HepG2 (cell line): ENCODE results near the gene BUD23. TPM values are rescaled to one million over a fixed set of nuclear protein-coding genes. Genes with fewer than 3 reads are reported as not detected.
A peak's percentile ranks its signal among the peaks of the same experiment; 100 is the strongest.

Source experiments
- CBX5 ChIP-seq: sonication (generic); formaldehyde crosslinking; IDR thresholded peaks from 2 replicates; pipeline ENCODE4 v1.4.0; 2020; ENCODE audit warnings: missing genetic modification reagents, borderline replicate concordance
- CSRNP1 ChIP-seq: sonication (generic); formaldehyde crosslinking; IDR thresholded peaks from 2 replicates; pipeline ENCODE4 v1.8.1; 2023; ENCODE audit warnings: mild to moderate bottlenecking, missing genetic modification reagents
- EED ChIP-seq: sonication (generic); formaldehyde crosslinking; IDR thresholded peaks from 2 replicates; pipeline ENCODE4 v1.5.0; 2020; ENCODE audit warnings: mild to moderate bottlenecking, missing genetic modification reagents
- NR2C2 ChIP-seq: sonication (generic); formaldehyde crosslinking; IDR thresholded peaks from 2 replicates; pipeline ENCODE4 v1.4.0; 2020; ENCODE audit warnings: missing genetic modification reagents, mild to moderate bottlenecking, moderate library complexity, borderline replicate concordance
- SP140L ChIP-seq: sonication (generic); formaldehyde crosslinking; IDR thresholded peaks from 2 replicates; pipeline ENCODE4 v1.4.0; 2020; ENCODE audit warnings: missing genetic modification reagents, borderline replicate concordance
- ZBTB7B ChIP-seq: sonication (generic); formaldehyde crosslinking; IDR thresholded peaks from 2 replicates; pipeline ENCODE4 v1.4.0; 2020; ENCODE audit warnings: missing genetic modification reagents
- ZNF570 ChIP-seq: sonication (generic); formaldehyde crosslinking; IDR thresholded peaks from 2 replicates; pipeline ENCODE4 v1.4.0; 2020; ENCODE audit warnings: mild to moderate bottlenecking, missing genetic modification reagents, borderline replicate concordance
- ZZZ3 ChIP-seq: sonication (generic); formaldehyde crosslinking; IDR thresholded peaks from 2 replicates; pipeline ENCODE4 v1.4.0; 2020; ENCODE audit warnings: missing genetic modification reagents, mild to moderate bottlenecking, borderline replicate concordance
- polyA plus RNA-seq, 8 experiments: library from polyadenylated mRNA; depleted of rRNA in 3 of 8; stranded (reverse) in 7 of 8; unstranded in 1 of 8; fragments of >200 nt; fragmentation: Illumina TruSeq in 4 of 8; extraction: Trizol in 4 of 8; gene quantifications; 2 replicates each; pipeline versions ENCODE4 v1.2.1 to v1.2.3, GENCODE V29; 2011 to 2016; ENCODE audit warnings: low read depth in 4 of 8, missing spikeins in 1 of 8, mixed read lengths in 1 of 8; ENCODE audit not compliant: insufficient read depth in 1 of 8
- total RNA-seq, 5 experiments: library from RNA; depleted of rRNA; stranded (reverse); fragments of >200 nt; fragmentation: Illumina TruSeq; extraction: Trizol; gene quantifications; 2 replicates each; pipeline ENCODE4 v1.2.3, GENCODE V29; 2016; ENCODE audit warnings: low read depth in 1 of 5
- TF ChIP-seq, protein P1 (sequence below): sonication (generic); formaldehyde crosslinking; IDR thresholded peaks from 2 replicates; pipeline ENCODE4 v1.4.0; 2020; ENCODE audit warnings: missing genetic modification reagents, borderline replicate concordance
- TF ChIP-seq, protein P2 (sequence below), 2 experiments: fragments of 450-650 bp in 1 of 2; sonication (generic) in 1 of 2; formaldehyde crosslinking in 1 of 2; IDR thresholded peaks; 2 replicates each; pipeline versions ENCODE4 v1.6.1 to v1.8.0; 2016 to 2022; ENCODE audit warnings: antibody characterized with exemption in 1 of 2, mild to moderate bottlenecking in 1 of 2, missing genetic modification reagents in 1 of 2
- TF ChIP-seq, protein P3 (sequence below): fragments of 450-650 bp; IDR thresholded peaks from 2 replicates; pipeline ENCODE4 v1.6.1; 2016

Gene BUD23
- total and polyA plus RNA-seq, 2 of the 13 experiments (the other 11 are each of a cell fraction or from before 2014, with no cell fraction given), result 47.5 to 54.5 TPM

- TF ChIP-seq, protein P1, sequence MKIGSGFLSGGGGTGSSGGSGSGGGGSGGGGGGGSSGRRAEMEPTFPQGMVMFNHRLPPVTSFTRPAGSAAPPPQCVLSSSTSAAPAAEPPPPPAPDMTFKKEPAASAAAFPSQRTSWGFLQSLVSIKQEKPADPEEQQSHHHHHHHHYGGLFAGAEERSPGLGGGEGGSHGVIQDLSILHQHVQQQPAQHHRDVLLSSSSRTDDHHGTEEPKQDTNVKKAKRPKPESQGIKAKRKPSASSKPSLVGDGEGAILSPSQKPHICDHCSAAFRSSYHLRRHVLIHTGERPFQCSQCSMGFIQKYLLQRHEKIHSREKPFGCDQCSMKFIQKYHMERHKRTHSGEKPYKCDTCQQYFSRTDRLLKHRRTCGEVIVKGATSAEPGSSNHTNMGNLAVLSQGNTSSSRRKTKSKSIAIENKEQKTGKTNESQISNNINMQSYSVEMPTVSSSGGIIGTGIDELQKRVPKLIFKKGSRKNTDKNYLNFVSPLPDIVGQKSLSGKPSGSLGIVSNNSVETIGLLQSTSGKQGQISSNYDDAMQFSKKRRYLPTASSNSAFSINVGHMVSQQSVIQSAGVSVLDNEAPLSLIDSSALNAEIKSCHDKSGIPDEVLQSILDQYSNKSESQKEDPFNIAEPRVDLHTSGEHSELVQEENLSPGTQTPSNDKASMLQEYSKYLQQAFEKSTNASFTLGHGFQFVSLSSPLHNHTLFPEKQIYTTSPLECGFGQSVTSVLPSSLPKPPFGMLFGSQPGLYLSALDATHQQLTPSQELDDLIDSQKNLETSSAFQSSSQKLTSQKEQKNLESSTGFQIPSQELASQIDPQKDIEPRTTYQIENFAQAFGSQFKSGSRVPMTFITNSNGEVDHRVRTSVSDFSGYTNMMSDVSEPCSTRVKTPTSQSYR, result peak; percentile 64; the same call in 1 of the 2 replicates
- 0 out of 2 replicates have a peak, but pooled peaks have one; percentile 43 for TF ChIP-seq ZBTB7B (CRISPR knock-in tag)
- no peak for TF ChIP-seq CBX5 (CRISPR knock-in tag)
- TF ChIP-seq CSRNP1 (CRISPR knock-in tag), result peak; percentile 60
- TF ChIP-seq ZZZ3 (CRISPR knock-in tag), result peak; percentile 58; the same call in 1 of the 2 replicates
- TF ChIP-seq, protein P2, sequence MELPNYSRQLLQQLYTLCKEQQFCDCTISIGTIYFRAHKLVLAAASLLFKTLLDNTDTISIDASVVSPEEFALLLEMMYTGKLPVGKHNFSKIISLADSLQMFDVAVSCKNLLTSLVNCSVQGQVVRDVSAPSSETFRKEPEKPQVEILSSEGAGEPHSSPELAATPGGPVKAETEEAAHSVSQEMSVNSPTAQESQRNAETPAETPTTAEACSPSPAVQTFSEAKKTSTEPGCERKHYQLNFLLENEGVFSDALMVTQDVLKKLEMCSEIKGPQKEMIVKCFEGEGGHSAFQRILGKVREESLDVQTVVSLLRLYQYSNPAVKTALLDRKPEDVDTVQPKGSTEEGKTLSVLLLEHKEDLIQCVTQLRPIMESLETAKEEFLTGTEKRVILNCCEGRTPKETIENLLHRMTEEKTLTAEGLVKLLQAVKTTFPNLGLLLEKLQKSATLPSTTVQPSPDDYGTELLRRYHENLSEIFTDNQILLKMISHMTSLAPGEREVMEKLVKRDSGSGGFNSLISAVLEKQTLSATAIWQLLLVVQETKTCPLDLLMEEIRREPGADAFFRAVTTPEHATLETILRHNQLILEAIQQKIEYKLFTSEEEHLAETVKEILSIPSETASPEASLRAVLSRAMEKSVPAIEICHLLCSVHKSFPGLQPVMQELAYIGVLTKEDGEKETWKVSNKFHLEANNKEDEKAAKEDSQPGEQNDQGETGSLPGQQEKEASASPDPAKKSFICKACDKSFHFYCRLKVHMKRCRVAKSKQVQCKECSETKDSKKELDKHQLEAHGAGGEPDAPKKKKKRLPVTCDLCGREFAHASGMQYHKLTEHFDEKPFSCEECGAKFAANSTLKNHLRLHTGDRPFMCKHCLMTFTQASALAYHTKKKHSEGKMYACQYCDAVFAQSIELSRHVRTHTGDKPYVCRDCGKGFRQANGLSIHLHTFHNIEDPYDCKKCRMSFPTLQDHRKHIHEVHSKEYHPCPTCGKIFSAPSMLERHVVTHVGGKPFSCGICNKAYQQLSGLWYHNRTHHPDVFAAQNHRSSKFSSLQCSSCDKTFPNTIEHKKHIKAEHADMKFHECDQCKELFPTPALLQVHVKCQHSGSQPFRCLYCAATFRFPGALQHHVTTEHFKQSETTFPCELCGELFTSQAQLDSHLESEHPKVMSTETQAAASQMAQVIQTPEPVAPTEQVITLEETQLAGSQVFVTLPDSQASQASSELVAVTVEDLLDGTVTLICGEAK (IDR thresholded peaks at IDR 0.05), result no peak
- TF ChIP-seq, protein P2 (CRISPR knock-in tag; IDR thresholded peaks at IDR 0.05), result 0 out of 2 replicates have a peak, but pooled peaks have one; percentile 8
- no peak for TF ChIP-seq ZNF570 (CRISPR knock-in tag)
- 0 out of 2 replicates have a peak, but pooled peaks have one; percentile 70 for TF ChIP-seq EED (CRISPR knock-in tag)
- TF ChIP-seq, protein P3, sequence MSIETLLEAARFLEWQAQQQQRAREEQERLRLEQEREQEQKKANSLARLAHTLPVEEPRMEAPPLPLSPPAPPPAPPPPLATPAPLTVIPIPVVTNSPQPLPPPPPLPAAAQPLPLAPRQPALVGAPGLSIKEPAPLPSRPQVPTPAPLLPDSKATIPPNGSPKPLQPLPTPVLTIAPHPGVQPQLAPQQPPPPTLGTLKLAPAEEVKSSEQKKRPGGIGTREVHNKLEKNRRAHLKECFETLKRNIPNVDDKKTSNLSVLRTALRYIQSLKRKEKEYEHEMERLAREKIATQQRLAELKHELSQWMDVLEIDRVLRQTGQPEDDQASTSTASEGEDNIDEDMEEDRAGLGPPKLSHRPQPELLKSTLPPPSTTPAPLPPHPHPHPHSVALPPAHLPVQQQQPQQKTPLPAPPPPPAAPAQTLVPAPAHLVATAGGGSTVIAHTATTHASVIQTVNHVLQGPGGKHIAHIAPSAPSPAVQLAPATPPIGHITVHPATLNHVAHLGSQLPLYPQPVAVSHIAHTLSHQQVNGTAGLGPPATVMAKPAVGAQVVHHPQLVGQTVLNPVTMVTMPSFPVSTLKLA, result peak; percentile 72
- 0 out of 2 replicates have a peak, but pooled peaks have one; percentile 40 for TF ChIP-seq SP140L
- TF ChIP-seq NR2C2, result peak; percentile 32; the same call in 1 of the 2 replicates
These were observed at the start of gene BUD23, which contains the start of gene DNAJC30 (continued) for GRCh38 chr7:73683056-73683787.
